HEK293 (cell line): ENCODE measurements around the gene PCDH19.

Source experiments
- CTCF ChIP-seq: fragments of 450-650 bp; formaldehyde crosslinking; IDR thresholded peaks from 2 replicates; pipeline ENCODE4 v1.5.1; 2016; ENCODE audit warnings: missing biosample characterization, missing genetic modification characterization
- HOXA7 ChIP-seq: sonication (generic); formaldehyde crosslinking; IDR thresholded peaks from 2 replicates; pipeline ENCODE4 v1.8.1; 2022; ENCODE audit warnings: missing genetic modification reagents, borderline replicate concordance
- PRDM1 ChIP-seq: fragments of 450-650 bp; formaldehyde crosslinking; IDR thresholded peaks from 2 replicates; pipeline ENCODE4; 2016; ENCODE audit warnings: missing biosample characterization, missing genetic modification characterization
- TF ChIP-seq, protein P1 (sequence below): fragments of 450-650 bp; formaldehyde crosslinking; IDR thresholded peaks from 2 replicates; pipeline ENCODE4 v1.5.1; 2017; ENCODE audit warnings: missing biosample characterization, mild to moderate bottlenecking, missing genetic modification characterization, moderate library complexity

DNA sequence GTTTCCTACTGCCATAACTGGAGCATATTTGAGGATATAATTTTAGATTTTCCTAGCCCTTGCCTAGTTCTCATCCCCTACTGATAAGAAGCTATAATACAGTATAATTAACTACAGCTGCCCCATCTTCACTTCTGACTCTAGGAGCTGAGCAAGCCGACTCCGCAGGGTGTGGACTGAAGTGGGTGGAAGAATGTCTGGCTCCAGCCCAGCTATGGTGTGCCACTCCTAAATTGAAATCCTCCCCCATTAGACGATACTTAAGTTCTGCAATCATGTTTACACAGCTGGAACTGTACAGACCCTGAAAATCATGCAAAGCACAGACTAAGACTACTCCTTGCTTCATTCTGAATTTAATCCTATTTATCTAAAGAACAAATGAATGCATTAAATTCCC, 93.1 kb downstream of the PCDH19 start:
- TF ChIP-seq CTCF (tag by site-specific recombination) (no peak), HOXA7 (no peak), PRDM1 (tag by site-specific recombination) (no peak)
- TF ChIP-seq, protein P1, sequence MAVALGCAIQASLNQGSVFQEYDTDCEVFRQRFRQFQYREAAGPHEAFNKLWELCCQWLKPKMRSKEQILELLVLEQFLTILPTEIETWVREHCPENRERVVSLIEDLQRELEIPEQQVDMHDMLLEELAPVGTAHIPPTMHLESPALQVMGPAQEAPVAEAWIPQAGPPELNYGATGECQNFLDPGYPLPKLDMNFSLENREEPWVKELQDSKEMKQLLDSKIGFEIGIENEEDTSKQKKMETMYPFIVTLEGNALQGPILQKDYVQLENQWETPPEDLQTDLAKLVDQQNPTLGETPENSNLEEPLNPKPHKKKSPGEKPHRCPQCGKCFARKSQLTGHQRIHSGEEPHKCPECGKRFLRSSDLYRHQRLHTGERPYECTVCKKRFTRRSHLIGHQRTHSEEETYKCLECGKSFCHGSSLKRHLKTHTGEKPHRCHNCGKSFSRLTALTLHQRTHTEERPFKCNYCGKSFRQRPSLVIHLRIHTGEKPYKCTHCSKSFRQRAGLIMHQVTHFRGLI (tag by site-specific recombination) = no peak
